Middle frontal gyrus (tissue), 1 donor: ENCODE measurements around the gene APOBEC4.

ENCODE experiments used
- DNase-seq: peaks from one replicate; pipeline ENCODE4 v3.0.0-alpha.2; 2015; ENCODE audit warnings: low spot score; ENCODE audit errors: extremely low spot score

The APOBEC4 gene

GRCh38 chr1:183604038-183604808 is 48.9 kb downstream of the APOBEC4 start:
- DNase-seq: no peak

- DNase-seq: no peak
Measured at GRCh38 chr1:183602510-183602909, 50.6 kb downstream of the APOBEC4 start.

GRCh38 chr1:183600634-183601033 is 52.5 kb downstream of the APOBEC4 start:
- DNase-seq: no peak

- DNase-seq: no peak
Measured at GRCh38 chr1:183600136-183600535, 53.0 kb downstream of the APOBEC4 start.

- DNase-seq: no peak
Measured at GRCh38 chr1:183598386-183598785, 54.7 kb downstream of the APOBEC4 start.

GRCh38 chr1:183597656-183598347 is 55.3 kb downstream of the APOBEC4 start:
- no peak for DNase-seq

GRCh38 chr1:183596500-183596899 is 56.6 kb downstream of the APOBEC4 start:
- DNase-seq: no peak
